ACHN (cell line): ENCODE data around the gene ACAP1.
"Not testable (repeated sequence)": the region's sequence is repeated elsewhere in the genome, so short reads cannot be mapped to it uniquely, and the experiment has no call there.

Experiments used
- DNase-seq: peaks from one replicate; pipeline ENCODE4 v3.0.0-alpha.2; 2015
- in situ Hi-C: cut with HindIII; loops from 2 replicates; pipeline ENCODE4 v1.10.0; 2017; ENCODE audit warnings: low sequenced_read_pairs, low pct_ligation_motif_present, low pct_unique_long_range_greater_than_20kb

Gene ACAP1

GRCh38 chr17:7348478-7349242 is 12.3 kb downstream of the ACAP1 start:
- in situ Hi-C loops, result no loop called here
- DNase-seq, result no peak

- in situ Hi-C loops, result no loop called here
- DNase-seq, result peak; percentile 94
Measured at GRCh38 chr17:7351665-7352502, 15.6 kb downstream of the ACAP1 start, which contains the start of gene KCTD11. Gene KCTD11 (plus strand): TSS chr17:7352162.

GRCh38 chr17:7352503-7352889 is 16.2 kb downstream of the ACAP1 start:
- DNase-seq, result no peak
- in situ Hi-C loops, result no loop called here

GRCh38 chr17:7352910-7353635 is 16.7 kb downstream of the ACAP1 start:
- in situ Hi-C loops, result no loop called here
- DNase-seq, result no peak

- no peak for DNase-seq
- in situ Hi-C loops, result no loop called here
Measured at GRCh38 chr17:7354262-7354843, 18.0 kb downstream of the ACAP1 start.

GRCh38 chr17:7355053-7355452 is 18.7 kb downstream of the ACAP1 start, which contains the start of gene TMEM95:
Gene TMEM95 (plus strand): TSS chr17:7355156. CDS start chr17:7355205, 49 bp downstream.
- DNase-seq, result no peak
- in situ Hi-C loops, result no loop called here

GRCh38 chr17:7355573-7355972 is 19.2 kb downstream of the ACAP1 start:
- DNase-seq, result no peak
- in situ Hi-C loops, result no loop called here

- in situ Hi-C loops, result no loop called here
- DNase-seq, result peak; percentile 80
Measured at GRCh38 chr17:7356072-7356549, 19.8 kb downstream of the ACAP1 start.

GRCh38 chr17:7356756-7357155 is 20.4 kb downstream of the ACAP1 start:
- no peak for DNase-seq

GRCh38 chr17:7357381-7357780 is 21.1 kb downstream of the ACAP1 start:
- DNase-seq, result no peak
- in situ Hi-C loops, result no loop called here

More at GRCh38 chr17:7356756-7357155, 20.4 kb downstream of the ACAP1 start:
- in situ Hi-C loops, result no loop called here

- in situ Hi-C loops, result no loop called here
- no peak for DNase-seq
Measured at GRCh38 chr17:7361906-7362305, 25.6 kb downstream of the ACAP1 start.

- no peak for DNase-seq
- in situ Hi-C loops, result no loop called here
Measured at GRCh38 chr17:7363311-7363710, 27.0 kb downstream of the ACAP1 start.

- DNase-seq, in situ Hi-C loops: not testable (repeated sequence)
Measured at GRCh38 chr17:7365963-7366362, 29.6 kb downstream of the ACAP1 start.

- in situ Hi-C loops, result no loop called here
Measured at GRCh38 chr17:7367083-7367482, 30.8 kb downstream of the ACAP1 start.

GRCh38 chr17:7367918-7368598 is 31.7 kb downstream of the ACAP1 start:
- DNase-seq, result no peak
- in situ Hi-C loops, result no loop called here

More at GRCh38 chr17:7367083-7367482, 30.8 kb downstream of the ACAP1 start:
- DNase-seq, result no peak

- DNase-seq, in situ Hi-C loops: not testable (repeated sequence)
Measured at GRCh38 chr17:7368599-7368994, 32.3 kb downstream of the ACAP1 start.

GRCh38 chr17:7369825-7370224 is 33.5 kb downstream of the ACAP1 start:
- in situ Hi-C loops, result no loop called here
- DNase-seq, result no peak

- DNase-seq, result no peak
- in situ Hi-C loops, result no loop called here
Measured at GRCh38 chr17:7370853-7371252, 34.5 kb downstream of the ACAP1 start.
